Loucy (cell line): ENCODE data around the gene SKIC3.

Source experiments
- CTCF ChIP-seq: fragments of 200-600 bp; sonication (generic); conservative IDR thresholded peaks from 2 replicates; pipeline ENCODE4 v1.5.1; 2014; ENCODE audit warnings: mild to moderate bottlenecking, antibody characterized with exemption, low read length
- EZH2phosphoT487 ChIP-seq: fragments of 200-600 bp; IDR thresholded peaks from 2 replicates; pipeline ENCODE4 v1.6.1; 2018; ENCODE audit warnings: antibody characterized with exemption, mild to moderate bottlenecking, moderate library complexity, borderline replicate concordance

GRCh38 chr5:95511606-95512005 lies 43.2 kb downstream of the SKIC3 start:
- TF ChIP-seq EZH2phosphoT487 (no peak), CTCF (no peak)
